Measurements from ENCODE around the gene SLC23A2. TPM values are rescaled to one million over a fixed set of nuclear protein-coding genes. Genes with fewer than 3 reads are reported as not detected.

Gene SLC23A2
- total RNA-seq, 4 donors from 2014 or later = 10.5 to 29.0 (median 20.4) TPM

DNA sequence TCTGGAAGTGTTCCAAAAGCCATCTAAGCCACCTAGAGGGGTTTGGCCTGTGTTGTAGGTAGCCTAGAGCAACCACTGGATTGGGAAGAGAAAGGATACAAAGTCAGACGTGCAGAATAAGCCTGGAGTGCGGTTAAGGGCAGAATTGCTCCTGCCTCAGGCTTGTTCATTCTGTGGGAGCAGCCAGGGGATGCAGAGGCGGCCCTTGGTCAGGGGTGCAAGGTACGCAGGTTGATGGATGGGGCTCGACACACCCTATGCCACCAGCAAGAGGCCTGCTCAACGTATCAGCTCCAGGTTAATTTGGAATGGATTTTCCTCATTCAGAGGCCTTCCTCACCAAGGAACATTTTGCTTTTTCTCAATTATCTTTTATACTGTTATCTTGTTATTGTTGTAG lies 129.8 kb downstream of the SLC23A2 start:
- Histone ChIP-seq H3K36me3 (peaks cover 60% of the 10 kb centered on the region), H3K9me3 (no peaks in the 10 kb centered on the region), H3K27me3 (no peaks in the 10 kb centered on the region), H3K4me1 (no peaks in the 10 kb centered on the region), H3K4me3 (no peak overlapping the region), H3K27ac (no peak overlapping the region)
- 97% methylated on average over 6 of the region's 6 CpGs for WGBS
- DNase-seq (ENCODE audit: low spot score in 2 of 2) = no peak
- TF ChIP-seq, protein P1, sequence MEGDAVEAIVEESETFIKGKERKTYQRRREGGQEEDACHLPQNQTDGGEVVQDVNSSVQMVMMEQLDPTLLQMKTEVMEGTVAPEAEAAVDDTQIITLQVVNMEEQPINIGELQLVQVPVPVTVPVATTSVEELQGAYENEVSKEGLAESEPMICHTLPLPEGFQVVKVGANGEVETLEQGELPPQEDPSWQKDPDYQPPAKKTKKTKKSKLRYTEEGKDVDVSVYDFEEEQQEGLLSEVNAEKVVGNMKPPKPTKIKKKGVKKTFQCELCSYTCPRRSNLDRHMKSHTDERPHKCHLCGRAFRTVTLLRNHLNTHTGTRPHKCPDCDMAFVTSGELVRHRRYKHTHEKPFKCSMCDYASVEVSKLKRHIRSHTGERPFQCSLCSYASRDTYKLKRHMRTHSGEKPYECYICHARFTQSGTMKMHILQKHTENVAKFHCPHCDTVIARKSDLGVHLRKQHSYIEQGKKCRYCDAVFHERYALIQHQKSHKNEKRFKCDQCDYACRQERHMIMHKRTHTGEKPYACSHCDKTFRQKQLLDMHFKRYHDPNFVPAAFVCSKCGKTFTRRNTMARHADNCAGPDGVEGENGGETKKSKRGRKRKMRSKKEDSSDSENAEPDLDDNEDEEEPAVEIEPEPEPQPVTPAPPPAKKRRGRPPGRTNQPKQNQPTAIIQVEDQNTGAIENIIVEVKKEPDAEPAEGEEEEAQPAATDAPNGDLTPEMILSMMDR (IDR thresholded peaks at IDR 0.05) = no peak
- TF ChIP-seq EP300 (IDR thresholded peaks at IDR 0.05) = no peak
- TF ChIP-seq POLR2A (IDR thresholded peaks at IDR 0.05) = no peak
- TF ChIP-seq POLR2AphosphoS5 (IDR thresholded peaks at IDR 0.05) = no peak

DNA sequence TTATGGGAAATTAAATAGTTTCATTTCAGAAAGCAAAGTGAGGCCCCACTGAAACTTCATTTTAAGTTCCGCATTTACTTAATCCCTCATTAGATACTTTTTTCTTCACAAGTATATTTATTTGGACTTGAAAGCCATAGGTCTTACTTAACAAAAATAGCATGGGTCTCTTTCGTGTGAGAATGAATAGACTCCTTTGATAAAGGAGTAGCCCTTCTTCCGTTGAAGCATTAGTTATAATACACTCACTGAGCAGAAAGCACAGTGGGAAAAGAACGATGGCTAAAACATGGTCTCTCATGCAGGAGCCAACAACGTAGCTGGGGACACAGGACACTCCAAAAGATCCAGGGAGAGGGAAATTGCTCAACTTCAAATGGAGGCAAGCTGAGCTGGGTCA lies 130.4 kb downstream of the SLC23A2 start:
- H3K4me3 ChIP-seq = no peak overlapping the region
- no peaks in the 10 kb centered on the region for H3K4me1 ChIP-seq
- DNase-seq (ENCODE audit: low spot score in 2 of 2) = no peak
- H3K27me3 ChIP-seq = no peaks in the 10 kb centered on the region
- WGBS = 87% methylated on average over 5 of the region's 5 CpGs
- H3K9me3 ChIP-seq = no peaks in the 10 kb centered on the region
- H3K36me3 ChIP-seq = peaks cover 60% of the 10 kb centered on the region
- H3K27ac ChIP-seq = no peak overlapping the region
- TF ChIP-seq POLR2A (IDR thresholded peaks at IDR 0.05) (no peak), EP300 (IDR thresholded peaks at IDR 0.05) (no peak), POLR2AphosphoS5 (IDR thresholded peaks at IDR 0.05) (no peak)
- TF ChIP-seq, protein P1 (IDR thresholded peaks at IDR 0.05) = no peak

DNA sequence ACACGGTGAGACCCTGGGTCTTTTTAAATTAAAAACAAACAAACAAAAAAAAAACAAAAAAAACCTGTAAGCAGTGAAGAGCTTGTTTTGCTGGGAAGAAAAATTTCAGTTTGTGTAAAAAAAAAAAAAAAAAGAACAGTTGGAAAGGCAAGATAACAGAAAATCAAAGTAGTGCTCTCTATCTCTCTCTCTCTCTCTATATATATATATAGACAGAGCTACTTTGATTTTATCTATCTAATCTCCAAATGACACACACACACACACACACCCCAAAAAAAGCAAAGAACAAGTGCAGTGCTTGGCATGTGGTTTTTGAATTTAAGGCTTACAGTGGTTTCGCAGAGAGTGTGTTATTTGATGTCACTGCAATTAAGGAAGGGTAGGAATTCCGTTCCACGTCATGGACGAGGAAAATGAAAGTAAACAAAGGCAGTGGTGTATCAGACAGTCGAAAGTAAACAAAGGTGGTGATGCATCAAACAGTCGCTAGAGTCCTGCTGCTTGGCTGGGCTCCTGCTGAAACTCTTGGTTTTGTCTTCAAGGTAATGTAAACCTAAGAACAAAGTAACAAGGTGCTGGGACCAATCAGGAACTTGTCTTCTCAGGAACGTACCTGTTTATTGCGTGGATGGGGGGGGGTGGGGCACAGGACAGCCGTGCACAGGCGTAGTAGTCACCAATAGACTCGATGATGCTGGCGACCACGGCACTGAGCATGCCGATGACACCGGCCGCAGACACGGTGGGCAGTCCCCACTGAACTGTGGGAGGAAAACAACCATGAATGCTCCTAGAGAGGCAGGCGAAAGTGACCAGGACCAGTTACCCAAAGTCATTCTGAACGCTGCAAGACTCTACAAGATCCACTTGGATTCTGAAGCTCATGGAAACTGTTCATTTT lies 131.8 kb downstream of the SLC23A2 start:
- WGBS = 86% methylated on average over 20 of the region's 20 CpGs
- DNase-seq (ENCODE audit: low spot score in 2 of 2) = no peak
- H3K36me3 ChIP-seq = peaks cover 59% of the 10 kb centered on the region
- H3K4me3 ChIP-seq = no peak overlapping the region
- no peaks in the 10 kb centered on the region for H3K9me3 ChIP-seq
- TF ChIP-seq EP300 (IDR thresholded peaks at IDR 0.05) = no peak
- no peak overlapping the region for H3K27ac ChIP-seq
- H3K4me1 ChIP-seq = no peaks in the 10 kb centered on the region
- no peaks in the 10 kb centered on the region for H3K27me3 ChIP-seq

DNA sequence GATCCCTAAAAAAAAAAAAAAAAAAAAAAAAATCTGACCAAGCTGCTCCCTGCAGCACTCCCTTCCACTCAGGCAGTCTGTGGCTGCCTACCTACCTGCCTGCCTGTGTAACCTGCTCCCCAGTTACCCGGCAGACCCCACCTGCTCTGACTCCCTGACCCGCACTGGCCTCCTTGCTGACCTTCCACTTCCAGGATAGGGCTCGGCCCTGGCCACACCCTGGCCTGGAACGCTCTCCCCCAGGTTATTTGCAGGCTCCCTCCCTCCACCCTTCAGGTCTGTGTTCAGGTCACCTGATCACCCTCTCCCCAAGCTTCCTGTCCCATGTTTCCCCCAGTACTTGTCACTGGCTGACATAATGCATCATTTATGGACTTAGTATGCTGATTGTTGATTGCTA lies 134.3 kb downstream of the SLC23A2 start:
- Histone ChIP-seq H3K36me3 (peaks cover 49% of the 10 kb centered on the region), H3K4me1 (no peaks in the 10 kb centered on the region), H3K9me3 (no peaks in the 10 kb centered on the region), H3K27ac (no peak overlapping the region), H3K27me3 (no peaks in the 10 kb centered on the region), H3K4me3 (no peak overlapping the region)
- WGBS = 94% methylated on average over 4 of the region's 4 CpGs
- TF ChIP-seq EP300 (IDR thresholded peaks at IDR 0.05) (no peak), POLR2A (IDR thresholded peaks at IDR 0.05) (no peak), POLR2AphosphoS5 (IDR thresholded peaks at IDR 0.05) (no peak)
- TF ChIP-seq, protein P1 (IDR thresholded peaks at IDR 0.05) = no peak
- no peak for DNase-seq (ENCODE audit: low spot score in 2 of 2)

DNA sequence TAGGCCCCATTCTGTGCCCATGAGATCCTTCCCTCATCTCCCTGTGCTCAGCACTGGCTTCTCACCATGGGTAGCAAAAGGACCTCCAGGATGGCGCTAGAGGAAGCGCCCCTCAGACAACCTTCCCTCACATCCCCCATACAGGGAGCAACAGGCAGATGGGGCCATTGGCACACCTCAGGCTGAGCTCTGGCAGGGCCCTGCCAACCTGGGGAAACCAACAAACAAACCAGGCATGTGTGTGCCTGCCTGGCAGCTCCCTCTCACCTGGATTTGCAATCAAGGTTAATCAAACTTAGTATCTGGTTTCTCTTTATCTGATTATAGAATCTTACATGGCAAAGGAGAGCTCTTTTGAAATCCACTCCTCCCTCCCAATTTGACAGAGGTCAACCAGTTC lies 134.9 kb downstream of the SLC23A2 start:
- TF ChIP-seq, protein P1 (IDR thresholded peaks at IDR 0.05) = no peak
- no peak for TF ChIP-seq POLR2AphosphoS5 (IDR thresholded peaks at IDR 0.05)
- no peak for TF ChIP-seq POLR2A (IDR thresholded peaks at IDR 0.05)
- no peak for TF ChIP-seq EP300 (IDR thresholded peaks at IDR 0.05)
- H3K4me1 ChIP-seq = no peaks in the 10 kb centered on the region
- no peak for DNase-seq (ENCODE audit: low spot score in 2 of 2)
- peaks cover 50% of the 10 kb centered on the region for H3K36me3 ChIP-seq
- no peak overlapping the region for H3K27ac ChIP-seq
- 93% methylated on average over 2 of the region's 2 CpGs for WGBS
- no peaks in the 10 kb centered on the region for H3K27me3 ChIP-seq
- H3K4me3 ChIP-seq = no peak overlapping the region
- no peaks in the 10 kb centered on the region for H3K9me3 ChIP-seq

All from suprapubic skin (tissue), 4 donors.